Mucosa of rectum (tissue), 2 donors: ENCODE data around the gene IL19.
"Not testable (repeated sequence)": the region's sequence is repeated elsewhere in the genome, so short reads cannot be mapped to it uniquely, and the experiment has no call there.

Experiments
- H3K27ac ChIP-seq, 2 donors: one replicate each; pipeline ENCODE4 v1.7.0; 2013; ENCODE audit warnings: inconsistent platforms in 2 of 2, low read depth in 2 of 2, low read length in 2 of 2
- H3K27me3 ChIP-seq, 2 donors: one replicate each; pipeline ENCODE4 v1.7.0; 2013; ENCODE audit warnings: low read length in 2 of 2; ENCODE audit not compliant: control insufficient read depth in 2 of 2, insufficient read depth in 2 of 2
- H3K36me3 ChIP-seq, 2 donors: one replicate each; pipeline ENCODE4 v1.7.0; 2013; ENCODE audit warnings: low read length in 2 of 2; ENCODE audit not compliant: control insufficient read depth in 2 of 2, insufficient read depth in 2 of 2
- H3K4me1 ChIP-seq, 2 donors: one replicate each; pipeline ENCODE4 v1.7.0; 2013; ENCODE audit warnings: low read length in 2 of 2, mild to moderate bottlenecking in 1 of 2; ENCODE audit not compliant: control insufficient read depth in 2 of 2, insufficient read depth in 2 of 2
- H3K4me3 ChIP-seq, 2 donors: one replicate each; pipeline ENCODE4 v1.7.0; 2013; ENCODE audit warnings: low read length in 2 of 2
- H3K9ac ChIP-seq, 2 donors: one replicate each; pipeline ENCODE4 v1.7.0; 2013; ENCODE audit warnings: low read length in 2 of 2, low read depth in 1 of 2, mild to moderate bottlenecking in 1 of 2
- H3K9me3 ChIP-seq, 2 donors: one replicate each; pipeline ENCODE4 v1.7.0; 2013; ENCODE audit warnings: low read length in 2 of 2; ENCODE audit not compliant: control insufficient read depth in 2 of 2
- donor health status: healthy.
- donor health status: Normal muscosa, but diverticular disease.

IL19 gene

GRCh38 chr1:206760590-206760989 is 10.0 kb upstream of the IL19 start:
- no peaks in the 10 kb centered on the region for H3K4me1 ChIP-seq
- no peak overlapping the region for H3K27ac ChIP-seq
- H3K4me3 ChIP-seq = no peak overlapping the region
- no peaks in the 10 kb centered on the region for H3K9me3 ChIP-seq
- no peaks in the 10 kb centered on the region for H3K36me3 ChIP-seq
- H3K27me3 ChIP-seq = peaks cover 0 to 3% of the 10 kb centered on the region in 2 donors
- H3K9ac ChIP-seq = no peak overlapping the region

GRCh38 chr1:206761159-206761768 is 9.3 kb upstream of the IL19 start:
- Histone ChIP-seq H3K4me1 (peaks cover 0 to 1% of the 10 kb centered on the region in 2 donors), H3K9me3 (no peaks in the 10 kb centered on the region), H3K27me3 (peaks cover 0 to 3% of the 10 kb centered on the region in 2 donors), H3K9ac (no peak overlapping the region), H3K27ac (no peak overlapping the region), H3K4me3 (no peak overlapping the region), H3K36me3 (no peaks in the 10 kb centered on the region)

- H3K9me3 ChIP-seq, H3K36me3 ChIP-seq, H3K27ac ChIP-seq, H3K4me3 ChIP-seq, H3K9ac ChIP-seq, H3K27me3 ChIP-seq, H3K4me1 ChIP-seq: not testable (repeated sequence)
Measured at GRCh38 chr1:206762741-206763364, 7.7 kb upstream of the IL19 start.

- H3K4me1 ChIP-seq, H3K4me3 ChIP-seq, H3K27ac ChIP-seq, H3K36me3 ChIP-seq, H3K9ac ChIP-seq, H3K27me3 ChIP-seq, H3K9me3 ChIP-seq: not testable (repeated sequence)
Measured at GRCh38 chr1:206765771-206766170, 4.8 kb upstream of the IL19 start.

- H3K4me1 ChIP-seq = peaks cover 3 to 9% of the 10 kb centered on the region in 2 donors
- H3K4me3 ChIP-seq = no peak overlapping the region
- H3K36me3 ChIP-seq = no peaks in the 10 kb centered on the region
- H3K27me3 ChIP-seq = no peaks in the 10 kb centered on the region
- H3K9ac ChIP-seq = no peak overlapping the region
- H3K9me3 ChIP-seq = no peaks in the 10 kb centered on the region
- H3K27ac ChIP-seq = no peak overlapping the region
Measured at GRCh38 chr1:206766251-206766856, 4.2 kb upstream of the IL19 start.

GRCh38 chr1:206768472-206769303 is 1.9 kb upstream of the IL19 start:
- Histone ChIP-seq H3K27me3 (peaks cover 1 to 3% of the 10 kb centered on the region in 2 donors), H3K36me3 (no peaks in the 10 kb centered on the region), H3K4me3 (peak overlapping the region in 1 of 2 donors; percentile 41), H3K27ac (peak overlapping the region in 1 of 2 donors; percentile 9), H3K4me1 (peaks cover 3 to 11% of the 10 kb centered on the region in 2 donors), H3K9me3 (no peaks in the 10 kb centered on the region), H3K9ac (no peak overlapping the region)

- peaks cover 5 to 6% of the 10 kb centered on the region in 2 donors for H3K27me3 ChIP-seq
- H3K36me3 ChIP-seq = no peaks in the 10 kb centered on the region
- no peaks in the 10 kb centered on the region for H3K9me3 ChIP-seq
- peak overlapping the region in 1 of 2 donors; percentile 42 for H3K4me3 ChIP-seq
- peaks cover 3 to 11% of the 10 kb centered on the region in 2 donors for H3K4me1 ChIP-seq
- no peak overlapping the region for H3K9ac ChIP-seq
- peak overlapping the region in 1 of 2 donors; percentile 9 for H3K27ac ChIP-seq
Measured at GRCh38 chr1:206769304-206769731, 1.3 kb upstream of the IL19 start.

GRCh38 chr1:206771338-206771692 is 742 bp downstream of the IL19 start:
- Histone ChIP-seq H3K4me1 (peaks cover under 1 to 11% of the 10 kb centered on the region in 2 donors), H3K27me3 (peaks cover 5 to 19% of the 10 kb centered on the region in 2 donors), H3K9ac (no peak overlapping the region), H3K4me3 (no peak overlapping the region), H3K36me3 (no peaks in the 10 kb centered on the region), H3K27ac (peak overlapping the region in 1 of 2 donors; percentile 9), H3K9me3 (no peaks in the 10 kb centered on the region)

- Histone ChIP-seq H3K4me1 (peaks cover 0 to 7% of the 10 kb centered on the region in 2 donors), H3K27ac (peak within 1 kb of the TSS in 1 of 2 donors; percentile 16), H3K9ac (no peak within 1 kb of the TSS), H3K4me3 (peak within 1 kb of the TSS in 1 of 2 donors; percentile 13), H3K36me3 (no peaks in the 10 kb centered on the region), H3K27me3 (peaks cover 5 to 19% of the 10 kb centered on the region in 2 donors), H3K9me3 (no peaks in the 10 kb centered on the region)
Measured at GRCh38 chr1:206772243-206772937, 1.8 kb downstream of the IL19 start, which contains the start of gene IL10. Gene IL10, minus strand, starts transcription at chr1:206772494. Its CDS starts 59 bp downstream, at chr1:206772435.
